MM.1S (cell line): ENCODE measurements around the gene FER.

Source experiments
- DNase-seq: peaks from one replicate; pipeline ENCODE4 v3.0.0-alpha.2; 2015
- H2AFZ ChIP-seq: fragments of 300-600 bp; sonication (generic); 2 replicates; pipeline ENCODE4 v1.6.0; 2016; ENCODE audit warnings: antibody characterized with exemption, low read length
- H3F3A ChIP-seq: fragments of 300-600 bp; sonication (generic); 2 replicates; pipeline ENCODE4 v1.6.1; 2016; ENCODE audit warnings: mild to moderate bottlenecking, antibody characterized with exemption, low read length, moderate library complexity, mixed read lengths; ENCODE audit not compliant: insufficient read depth
- H3K27ac ChIP-seq: fragments of 300-600 bp; sonication (generic); 2 replicates; pipeline ENCODE4 v1.5.1; 2016; ENCODE audit warnings: mild to moderate bottlenecking, low read length
- H3K27me3 ChIP-seq: fragments of 300-600 bp; sonication (generic); replicated peaks from 2 replicates; pipeline ENCODE4 v1.6.0; 2016; ENCODE audit warnings: low read length; ENCODE audit not compliant: insufficient read depth
- H3K36me3 ChIP-seq: fragments of 300-600 bp; sonication (generic); replicated peaks from 2 replicates; pipeline ENCODE4 v1.6.1; 2016; ENCODE audit warnings: mild to moderate bottlenecking, low read length, mixed read lengths; ENCODE audit not compliant: insufficient read depth
- H3K4me1 ChIP-seq: fragments of 300-600 bp; sonication (generic); 2 replicates; pipeline ENCODE4 v1.6.1; 2016; ENCODE audit warnings: low read length, mixed read lengths
- H3K4me2 ChIP-seq: fragments of 300-600 bp; sonication (generic); 2 replicates; pipeline ENCODE4 v1.6.0; 2016; ENCODE audit warnings: low read depth, low read length
- H3K4me3 ChIP-seq: fragments of 300-600 bp; sonication (generic); 2 replicates; pipeline ENCODE4 v1.5.1; 2016; ENCODE audit warnings: low read length, mixed read lengths
- H3K79me2 ChIP-seq: fragments of 300-600 bp; sonication (generic); 2 replicates; pipeline ENCODE4 v1.6.1; 2016; ENCODE audit warnings: mixed run types, low read length, mixed read lengths
- H3K9ac ChIP-seq: fragments of 300-600 bp; sonication (generic); 2 replicates; pipeline ENCODE4 v1.6.1; 2016; ENCODE audit warnings: low read length, mixed read lengths
- H3K9me2 ChIP-seq: fragments of 300-600 bp; sonication (generic); replicated peaks from 2 replicates; pipeline ENCODE4 v1.6.1; 2016; ENCODE audit warnings: mild to moderate bottlenecking, low read length, mixed read lengths; ENCODE audit not compliant: insufficient read depth
- H3K9me3 ChIP-seq: fragments of 300-600 bp; sonication (generic); replicated peaks from 2 replicates; pipeline ENCODE4 v1.6.1; 2016; ENCODE audit warnings: mild to moderate bottlenecking, low read length, mixed read lengths; ENCODE audit not compliant: insufficient read depth
- H4K20me1 ChIP-seq: fragments of 300-600 bp; sonication (generic); 2 replicates; pipeline ENCODE4 v1.6.1; 2016; ENCODE audit warnings: mild to moderate bottlenecking, low read length, moderate library complexity, mixed read lengths; ENCODE audit not compliant: insufficient read depth
- CTCF ChIP-seq: fragments of 300-600 bp; sonication (generic); IDR thresholded peaks from 2 replicates; pipeline ENCODE4 v1.5.1; 2016; ENCODE audit warnings: antibody characterized with exemption, low read length, mixed read lengths
- EZH2 ChIP-seq: fragments of 300-600 bp; sonication (generic); optimal IDR thresholded peaks from 2 replicates; pipeline ENCODE3; 2017; ENCODE audit warnings: low read depth, mild to moderate bottlenecking, antibody characterized with exemption, low read length, mixed read lengths
- EZH2phosphoT487 ChIP-seq: fragments of 300-600 bp; sonication (generic); IDR thresholded peaks from 2 replicates; pipeline ENCODE4 v1.6.1; 2018; ENCODE audit warnings: antibody characterized with exemption, low read length

FER gene

GRCh38 chr5:109005297-109006009 lies 257.8 kb downstream of the FER start:
- Histone ChIP-seq H3K36me3 (no peaks in the 10 kb centered on the region), H3K9ac (no peak overlapping the region), H3K4me2 (no peak overlapping the region), H3K9me2 (no peaks in the 10 kb centered on the region), H3K79me2 (no peaks in the 10 kb centered on the region), H3K27ac (no peak overlapping the region), H3K4me1 (no peaks in the 10 kb centered on the region), H3K27me3 (no peaks in the 10 kb centered on the region), H3K4me3 (no peak overlapping the region), H2AFZ (no peak overlapping the region), H3F3A (no peaks in the 10 kb centered on the region), H4K20me1 (no peaks in the 10 kb centered on the region), H3K9me3 (no peaks in the 10 kb centered on the region)
- TF ChIP-seq CTCF (no peak), EZH2phosphoT487 (no peak), EZH2 (no peak)
- no peak for DNase-seq

DNA sequence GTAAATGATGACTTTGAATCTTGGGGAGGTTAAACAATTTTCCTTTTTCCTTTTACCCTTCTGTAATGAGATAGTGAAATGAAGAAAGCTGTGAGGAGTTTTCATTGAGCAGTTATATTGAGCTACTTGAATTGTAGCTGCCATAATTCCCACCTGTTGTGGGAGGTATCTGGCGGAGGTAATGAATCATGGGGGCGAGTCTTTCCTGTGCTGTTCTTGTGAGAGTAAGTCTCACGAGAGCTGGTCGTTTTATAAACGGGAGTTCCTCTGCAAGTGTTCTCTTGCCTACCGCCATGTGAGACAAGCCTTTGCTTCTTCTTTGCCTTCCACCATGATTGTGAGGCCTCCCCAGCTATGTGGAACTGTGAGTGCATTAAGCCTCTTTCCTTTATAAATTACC lies 258.4 kb downstream of the FER start:
- H3K4me3 ChIP-seq: no peak overlapping the region
- no peaks in the 10 kb centered on the region for H3K27me3 ChIP-seq
- no peak overlapping the region for H2AFZ ChIP-seq
- no peaks in the 10 kb centered on the region for H3K9me3 ChIP-seq
- no peak for DNase-seq
- no peaks in the 10 kb centered on the region for H3K4me1 ChIP-seq
- TF ChIP-seq EZH2 (no peak), CTCF (no peak)
- no peaks in the 10 kb centered on the region for H3K9me2 ChIP-seq
- no peak overlapping the region for H3K4me2 ChIP-seq
- no peak overlapping the region for H3K27ac ChIP-seq
- no peak overlapping the region for H3K9ac ChIP-seq
- no peaks in the 10 kb centered on the region for H4K20me1 ChIP-seq
- no peaks in the 10 kb centered on the region for H3K79me2 ChIP-seq
- H3F3A ChIP-seq: no peaks in the 10 kb centered on the region
- H3K36me3 ChIP-seq: no peaks in the 10 kb centered on the region

DNA sequence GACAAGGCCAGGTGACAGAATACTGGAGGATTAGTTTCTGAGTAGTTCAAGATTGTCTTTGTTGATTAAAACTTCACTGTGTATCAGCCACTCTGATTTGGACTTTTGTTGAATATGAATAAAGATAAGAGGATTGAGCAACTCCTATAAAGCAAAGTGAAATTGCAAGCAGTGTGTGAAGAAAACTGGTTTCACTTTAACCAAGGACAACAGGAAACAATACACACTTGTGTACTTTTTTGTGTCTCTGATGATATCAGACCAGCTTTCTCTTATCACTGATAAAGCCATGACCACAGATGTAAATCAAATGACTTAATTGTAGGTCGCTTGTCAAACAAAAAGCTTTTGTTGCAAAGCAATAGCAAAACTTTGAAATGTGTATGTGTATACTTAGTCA lies 268.6 kb downstream of the FER start:
- peak overlapping the region; percentile 22; the same call in 1 of the 2 replicates for H3K4me2 ChIP-seq
- H3K36me3 ChIP-seq: no peaks in the 10 kb centered on the region
- no peaks in the 10 kb centered on the region for H3K27me3 ChIP-seq
- H3F3A ChIP-seq: no peaks in the 10 kb centered on the region
- peaks cover 8% of the 10 kb centered on the region for H3K4me1 ChIP-seq
- H3K9me3 ChIP-seq: no peaks in the 10 kb centered on the region
- H2AFZ ChIP-seq: no peak overlapping the region
- H3K9ac ChIP-seq: no peak overlapping the region
- DNase-seq: peak; percentile 50
- no peaks in the 10 kb centered on the region for H4K20me1 ChIP-seq
- no peak overlapping the region for H3K4me3 ChIP-seq
- TF ChIP-seq CTCF: no peak
- no peak overlapping the region for H3K27ac ChIP-seq
- H3K79me2 ChIP-seq: no peaks in the 10 kb centered on the region
- H3K9me2 ChIP-seq: no peaks in the 10 kb centered on the region
